Measurements from ENCODE around the gene SLC17A5. TPM values are rescaled to one million over a fixed set of nuclear protein-coding genes. Genes with fewer than 3 reads are reported as not detected.

SLC17A5 gene
- total and polyA plus RNA-seq, 10 of the 15 experiments (the other 5 are each of a cell fraction or from before 2014, with no cell fraction given) = 2.3 to 7.2 (median 5.0) TPM

- no peak overlapping the region for H3K4me3 ChIP-seq
- H4K20me1 ChIP-seq (ENCODE audit: control insufficient read depth, insufficient read depth) = no peaks in the 10 kb centered on the region
- TF ChIP-seq NFXL1 (IDR thresholded peaks at IDR 0.05; ENCODE audit: borderline replicate concordance) (no peak), TARDBP (IDR thresholded peaks at IDR 0.05; ENCODE audit: borderline replicate concordance) (no peak), FOS (IDR thresholded peaks at IDR 0.05; ENCODE audit: borderline replicate concordance, extremely low read depth, insufficient read length) (no peak), RELA (IDR thresholded peaks at IDR 0.05; ENCODE audit: borderline replicate concordance, partially characterized antibody) (no peak), ATF3 (IDR thresholded peaks at IDR 0.05; ENCODE audit: borderline replicate concordance, extremely low read depth, low read depth, low read length) (no peak), ZNF687 (IDR thresholded peaks at IDR 0.05) (no peak), PAX5 (IDR thresholded peaks at IDR 0.05; ENCODE audit: borderline replicate concordance, low read depth, low read length) (no peak), SIN3A (IDR thresholded peaks at IDR 0.05; ENCODE audit: low read depth, low read length) (no peak), ATF2 (IDR thresholded peaks at IDR 0.05; ENCODE audit: low read length) (no peak), NR2C1 (IDR thresholded peaks at IDR 0.05) (no peak), FOXM1 (IDR thresholded peaks at IDR 0.05; ENCODE audit: low read depth, low read length) (no peak), WRNIP1 (IDR thresholded peaks at IDR 0.05; ENCODE audit: borderline replicate concordance, low read depth, low read length) (no peak), IKZF1 (conservative IDR thresholded peaks at IDR 0.05) (no peak), CBFB (IDR thresholded peaks at IDR 0.05; ENCODE audit: low read depth) (no peak), TCF12 (IDR thresholded peaks at IDR 0.05; ENCODE audit: low read depth, low read length) (no peak)
- no peaks in the 10 kb centered on the region; the same call in 1 of the 3 replicates for H3K9me3 ChIP-seq (replicated peaks; ENCODE audit: control insufficient read depth, insufficient read depth, low read length)
- no peaks in the 10 kb centered on the region for H3K36me3 ChIP-seq (ENCODE audit: control insufficient read depth in 2 of 2, insufficient read depth in 2 of 2, low read length in 1 of 2)
- DNase-seq (ENCODE audit: low read depth, low spot score) (no peak), ATAC-seq (no peak), FAIRE-seq (no peak)
- H2AFZ ChIP-seq (ENCODE audit: control insufficient read depth, low read depth, low read length) = no peak overlapping the region
- H3K79me2 ChIP-seq (ENCODE audit: control insufficient read depth, insufficient read depth, low read length) = no peaks in the 10 kb centered on the region
- peaks cover 16% of the 10 kb centered on the region for H3K4me1 ChIP-seq (ENCODE audit: control insufficient read depth, insufficient read depth, low read length)
- ChIA-PET SMC1A (ENCODE audit: uncharacterized antibody, unreplicated experiment) (interaction anchor here (1.0 to 1.3 kb wide), 4 partner anchors 9 to 56 kb away, joined by 3 to 4 read pairs (median 3); no protein-coding TSS in a partner anchor), RAD21 (ENCODE audit: unreplicated experiment) (interaction anchor here (1.1 kb wide), 1 partner anchor 16 kb away, joined by 3 read pairs; no protein-coding TSS in a partner anchor), CTCF (interaction anchor here (1.1 kb wide), 1 partner anchor 25 kb away, joined by 3 read pairs; no protein-coding TSS in a partner anchor), POLR2A (interaction anchor here (0.7 kb wide), 1 partner anchor 18 kb away, joined by 4 read pairs; no protein-coding TSS in a partner anchor)
- no peak overlapping the region for H3K27ac ChIP-seq (ENCODE audit: control insufficient read depth, insufficient read depth)
- no peak overlapping the region for H3K9ac ChIP-seq (ENCODE audit: control insufficient read depth, insufficient read depth, low read length)
- no TSS peak for BruUV-seq (replicated peaks)
- intact Hi-C loops (cut with micrococcal nuclease; ENCODE audit: unreplicated experiment) = no loop called here
- WGBS (ENCODE audit: insufficient coverage, insufficient replicate concordance, low lambda C conversion rate, missing lambda C conversion rate) = 77% methylated on average over 2 of the region's 2 CpGs
- H3K4me2 ChIP-seq (ENCODE audit: control insufficient read depth, insufficient read depth) = no peak overlapping the region
- in situ Hi-C loops (cut with MboI) = no loop called here
- no peaks in the 10 kb centered on the region for H3K27me3 ChIP-seq (replicated peaks in 1 of 2; ENCODE audit: control insufficient read depth in 2 of 2, insufficient read depth in 2 of 2, low read length in 1 of 2)
Measured at GRCh38 chr6:73577676-73578075, 76.1 kb downstream of the SLC17A5 start.
